Measurements from ENCODE around the gene MSRB3.

- no peak for TF ChIP-seq CTCF (IDR thresholded peaks at IDR 0.05; ENCODE audit: poor library complexity)
- no peak for TF ChIP-seq EZH2 (IDR thresholded peaks at IDR 0.05; ENCODE audit: borderline replicate concordance)
- no peak for TF ChIP-seq EZH2phosphoT487 (IDR thresholded peaks at IDR 0.05; ENCODE audit: low read depth, severe bottlenecking, unreplicated experiment)
Measured at GRCh38 chr12:65510007-65510406, 231.5 kb downstream of the MSRB3 start.

All from hepatocyte (in vitro differentiated cells).